Mesenchymal stem cell (in vitro differentiated cells and primary cell): Measurements from ENCODE around the gene SFXN5.

Experiments used
- DNase-seq: peaks from one replicate; pipeline ENCODE4 v3.0.0-alpha.2; 2013
- H2AFZ ChIP-seq: one replicate; pipeline ENCODE4 v1.6.1; 2013; ENCODE audit warnings: low read depth, mild to moderate bottlenecking, control low read depth, inconsistent platforms, low read length, moderate library complexity
- H2AK5ac ChIP-seq: 2 replicates; pipeline ENCODE4 v1.6.1; 2013; ENCODE audit warnings: low read length, moderate library complexity, mild to moderate bottlenecking, inconsistent platforms; ENCODE audit not compliant: severe bottlenecking
- H2BK120ac ChIP-seq: one replicate; pipeline ENCODE4 v1.6.1; 2013; ENCODE audit warnings: low read depth, mild to moderate bottlenecking, inconsistent platforms, low read length, moderate library complexity
- H2BK12ac ChIP-seq, 2 experiments: one replicate each; pipeline ENCODE4 v1.6.1; 2013; ENCODE audit warnings: inconsistent platforms in 2 of 2, low read length in 2 of 2, mild to moderate bottlenecking in 2 of 2, moderate library complexity in 2 of 2, control low read depth in 1 of 2
- H2BK15ac ChIP-seq: one replicate; pipeline ENCODE4 v1.6.1; 2013; ENCODE audit warnings: mild to moderate bottlenecking, low read depth, inconsistent platforms; ENCODE audit not compliant: poor library complexity, severe bottlenecking
- H2BK5ac ChIP-seq: 2 replicates; pipeline ENCODE4 v1.6.1; 2013; ENCODE audit warnings: low read depth, mild to moderate bottlenecking, low read length, control low read depth, inconsistent platforms; ENCODE audit not compliant: poor library complexity, severe bottlenecking
- H3K14ac ChIP-seq, 2 experiments: one replicate each; pipeline ENCODE4 v1.6.1; 2013; ENCODE audit warnings: inconsistent platforms in 2 of 2, low read length in 2 of 2, control low read depth in 1 of 2, mild to moderate bottlenecking in 1 of 2, moderate library complexity in 1 of 2
- H3K18ac ChIP-seq, 2 experiments: one replicate each; pipeline ENCODE4 v1.6.1; 2013; ENCODE audit warnings: inconsistent platforms in 2 of 2, low read length in 2 of 2, control low read depth in 1 of 2, low read depth in 1 of 2, mild to moderate bottlenecking in 1 of 2
- H3K23ac ChIP-seq, 2 experiments: one replicate each; pipeline ENCODE4 v1.6.1; 2013; ENCODE audit warnings: inconsistent platforms in 2 of 2, low read length in 2 of 2, mild to moderate bottlenecking in 2 of 2, moderate library complexity in 2 of 2, control low read depth in 1 of 2
- H3K27ac ChIP-seq: 2 replicates; pipeline ENCODE4 v1.5.1; 2013; ENCODE audit warnings: mild to moderate bottlenecking, moderate library complexity, low read length, control low read depth, inconsistent platforms; ENCODE audit not compliant: poor library complexity, severe bottlenecking
- H3K27me3 ChIP-seq, 2 experiments: 2 replicates each; pipeline versions ENCODE4 v1.6.1 to v1.7.0; 2013; ENCODE audit warnings: low read length in 2 of 2, mild to moderate bottlenecking in 2 of 2, moderate library complexity in 2 of 2, control low read depth in 1 of 2, inconsistent platforms in 1 of 2; ENCODE audit not compliant: control insufficient read depth in 1 of 2, insufficient read depth in 1 of 2
- H3K36me3 ChIP-seq, 2 experiments: 2 replicates each; pipeline versions ENCODE4 v1.6.1 to v1.7.0; 2013; ENCODE audit warnings: low read length in 2 of 2, control low read depth in 1 of 2, inconsistent platforms in 1 of 2, low read depth in 1 of 2, mild to moderate bottlenecking in 1 of 2; ENCODE audit not compliant: insufficient read depth in 2 of 2, control insufficient read depth in 1 of 2
- H3K4ac ChIP-seq, 2 experiments: one replicate each; pipeline ENCODE4 v1.6.1; 2013; ENCODE audit warnings: inconsistent platforms in 2 of 2, low read length in 2 of 2, mild to moderate bottlenecking in 2 of 2, moderate library complexity in 2 of 2, control low read depth in 1 of 2, low read depth in 1 of 2
- H3K4me1 ChIP-seq: 2 replicates; pipeline ENCODE4 v1.6.1; 2013; ENCODE audit warnings: low read depth, low read length, control low read depth; ENCODE audit not compliant: control insufficient read depth, insufficient read depth
- H3K4me2 ChIP-seq: 2 replicates; pipeline ENCODE4 v1.6.1; 2013; ENCODE audit warnings: low read length, mild to moderate bottlenecking, inconsistent platforms; ENCODE audit not compliant: poor library complexity, severe bottlenecking
- H3K4me3 ChIP-seq, 2 experiments: 2 replicates each; pipeline versions ENCODE4 v1.5.1 to v1.7.0; 2013; ENCODE audit warnings: low read length in 2 of 2, mild to moderate bottlenecking in 2 of 2, control low read depth in 1 of 2, low read depth in 1 of 2; ENCODE audit not compliant: insufficient read depth in 1 of 2
- H3K79me1 ChIP-seq: replicated peaks from 2 replicates; pipeline ENCODE4 v1.6.1; 2013; ENCODE audit warnings: mild to moderate bottlenecking, control low read depth, low read length, inconsistent platforms; ENCODE audit not compliant: poor library complexity, severe bottlenecking
- H3K9ac ChIP-seq: 2 replicates; pipeline ENCODE4 v1.7.0; 2013; ENCODE audit warnings: mild to moderate bottlenecking, low read length, moderate library complexity
- H3K9me3 ChIP-seq: 2 replicates; pipeline ENCODE4 v1.7.0; 2013; ENCODE audit warnings: mild to moderate bottlenecking, low read length; ENCODE audit not compliant: control insufficient read depth
- H4K8ac ChIP-seq: one replicate; pipeline ENCODE4 v1.6.1; 2013; ENCODE audit warnings: inconsistent platforms, mild to moderate bottlenecking, low read length, moderate library complexity
- H4K91ac ChIP-seq: one replicate; pipeline ENCODE4 v1.6.1; 2013; ENCODE audit warnings: mild to moderate bottlenecking, low read length, inconsistent platforms
- WGBS: methylation state at CpG from one replicate; pipeline ENCODE4 v1.1.7; 2013; ENCODE audit warnings: mixed read lengths; 5-methylcytosine and 5-hydroxymethylcytosine counted together

The SFXN5 gene

DNA sequence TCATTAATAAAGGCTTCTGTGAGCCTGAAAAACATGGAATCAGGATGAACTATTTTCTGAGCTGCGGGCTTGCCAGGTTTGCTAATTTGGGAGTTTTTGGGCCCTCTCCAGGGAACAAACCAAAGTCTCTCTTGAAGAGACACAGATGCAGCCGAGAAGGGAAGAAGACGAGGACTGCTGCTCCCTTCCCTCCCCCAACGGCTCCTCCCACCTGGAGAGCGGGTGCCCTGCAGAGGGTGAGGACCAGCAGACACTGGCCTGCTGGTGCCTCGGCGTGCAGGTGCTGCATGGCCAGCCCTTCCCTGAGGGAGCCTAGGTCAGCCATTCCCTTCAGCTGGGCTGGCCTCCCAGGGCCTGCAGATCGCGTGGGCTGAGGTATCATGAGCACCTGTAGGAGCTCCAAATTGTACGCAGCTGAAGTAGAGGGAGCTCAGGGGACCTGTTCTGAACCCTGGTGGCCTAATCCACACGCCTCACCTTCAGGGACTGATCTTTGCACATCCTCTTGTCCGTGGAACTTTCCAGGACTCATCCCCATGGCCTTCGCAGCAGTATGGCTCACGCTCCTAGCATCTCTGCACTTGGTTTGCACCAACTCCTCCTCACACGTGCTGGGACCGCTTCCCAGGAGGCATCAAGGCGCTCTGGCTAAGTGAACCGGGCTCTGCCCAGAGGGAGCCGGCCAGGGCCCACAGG, 134.7 kb downstream of the SFXN5 start:
- Histone ChIP-seq H2BK5ac (no peak overlapping the region), H2BK15ac (no peak overlapping the region), H2BK120ac (no peak overlapping the region), H3K4me3 (no peak overlapping the region), H3K27me3 (peaks cover 6 to 53% of the 10 kb centered on the region in 2 experiments), H3K14ac (no peak overlapping the region), H3K18ac (no peak overlapping the region), H3K9me3 (no peaks in the 10 kb centered on the region), H2AFZ (no peak overlapping the region), H3K4me1 (peaks cover 34% of the 10 kb centered on the region), H3K4ac (no peak overlapping the region), H4K8ac (no peak overlapping the region), H3K4me2 (no peak overlapping the region), H2AK5ac (no peak overlapping the region), H4K91ac (no peak overlapping the region), H3K9ac (no peak overlapping the region), H3K79me1 (no peaks in the 10 kb centered on the region), H3K23ac (no peak overlapping the region), H3K36me3 (peaks cover 0 to 3% of the 10 kb centered on the region in 2 experiments), H3K27ac (no peak overlapping the region), H2BK12ac (no peak overlapping the region)
- DNase-seq = no peak
- WGBS = 85% methylated on average over 19 of the region's 19 CpGs

GRCh38 chr2:72935611-72935957, 135.9 kb downstream of the SFXN5 start:
- 91% methylated on average over 2 of the region's 2 CpGs for WGBS
- H3K4ac ChIP-seq = no peak overlapping the region
- no peak overlapping the region for H3K9ac ChIP-seq
- H2AFZ ChIP-seq = no peak overlapping the region
- no peak overlapping the region for H3K14ac ChIP-seq
- H3K18ac ChIP-seq = no peak overlapping the region
- no peak overlapping the region for H4K91ac ChIP-seq
- H3K36me3 ChIP-seq = peaks cover 0 to 3% of the 10 kb centered on the region in 2 experiments
- no peak for DNase-seq
- no peak overlapping the region for H2BK5ac ChIP-seq
- H3K23ac ChIP-seq = no peak overlapping the region
- H4K8ac ChIP-seq = no peak overlapping the region
- H3K9me3 ChIP-seq = no peaks in the 10 kb centered on the region
- peaks cover 31% of the 10 kb centered on the region for H3K4me1 ChIP-seq
- H3K4me3 ChIP-seq = no peak overlapping the region
- H3K27me3 ChIP-seq = peaks cover 6 to 53% of the 10 kb centered on the region in 2 experiments
- H3K27ac ChIP-seq = no peak overlapping the region
- H2BK12ac ChIP-seq = no peak overlapping the region
- no peak overlapping the region for H2BK15ac ChIP-seq
- H2AK5ac ChIP-seq = no peak overlapping the region
- no peak overlapping the region for H3K4me2 ChIP-seq
- no peak overlapping the region for H2BK120ac ChIP-seq
- no peaks in the 10 kb centered on the region for H3K79me1 ChIP-seq

GRCh38 chr2:72934683-72935610, 136.6 kb downstream of the SFXN5 start:
- no peak overlapping the region for H3K14ac ChIP-seq
- no peaks in the 10 kb centered on the region for H3K79me1 ChIP-seq
- H2BK15ac ChIP-seq = no peak overlapping the region
- peaks cover 0 to 3% of the 10 kb centered on the region in 2 experiments for H3K36me3 ChIP-seq
- DNase-seq = no peak
- H2AK5ac ChIP-seq = no peak overlapping the region
- H2BK12ac ChIP-seq = no peak overlapping the region
- no peak overlapping the region for H2BK5ac ChIP-seq
- H3K27me3 ChIP-seq = peaks cover 6 to 56% of the 10 kb centered on the region in 2 experiments
- H3K4me3 ChIP-seq = no peak overlapping the region
- no peak overlapping the region for H2AFZ ChIP-seq
- H3K4ac ChIP-seq = no peak overlapping the region
- no peak overlapping the region for H3K4me2 ChIP-seq
- H3K23ac ChIP-seq = no peak overlapping the region
- H3K18ac ChIP-seq = no peak overlapping the region
- H4K91ac ChIP-seq = no peak overlapping the region
- no peak overlapping the region for H4K8ac ChIP-seq
- whole genome bisulfite sequencing = 79% methylated on average over 14 of the region's 14 CpGs
- no peak overlapping the region for H3K27ac ChIP-seq
- no peak overlapping the region for H3K9ac ChIP-seq
- no peaks in the 10 kb centered on the region for H3K9me3 ChIP-seq
- peaks cover 25% of the 10 kb centered on the region for H3K4me1 ChIP-seq
- no peak overlapping the region for H2BK120ac ChIP-seq

DNA sequence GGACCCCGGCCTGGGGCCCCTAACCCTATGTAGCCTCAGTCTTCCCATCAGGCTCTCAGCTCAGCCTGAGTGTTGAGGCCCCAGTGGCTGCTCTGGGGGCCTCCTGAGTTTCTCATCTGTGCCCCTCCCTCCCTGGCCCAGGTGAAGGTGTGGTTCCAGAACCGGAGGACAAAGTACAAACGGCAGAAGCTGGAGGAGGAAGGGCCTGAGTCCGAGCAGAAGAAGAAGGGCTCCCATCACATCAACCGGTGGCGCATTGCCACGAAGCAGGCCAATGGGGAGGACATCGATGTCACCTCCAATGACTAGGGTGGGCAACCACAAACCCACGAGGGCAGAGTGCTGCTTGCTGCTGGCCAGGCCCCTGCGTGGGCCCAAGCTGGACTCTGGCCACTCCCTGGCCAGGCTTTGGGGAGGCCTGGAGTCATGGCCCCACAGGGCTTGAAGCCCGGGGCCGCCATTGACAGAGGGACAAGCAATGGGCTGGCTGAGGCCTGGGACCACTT, 137.8 kb downstream of the SFXN5 start:
- Histone ChIP-seq H3K27me3 (peaks cover 16 to 68% of the 10 kb centered on the region in 2 experiments), H3K4ac (no peak overlapping the region), H3K18ac (no peak overlapping the region), H3K4me1 (peaks cover 22% of the 10 kb centered on the region), H2AK5ac (no peak overlapping the region), H2BK120ac (no peak overlapping the region), H3K9me3 (no peaks in the 10 kb centered on the region), H4K91ac (no peak overlapping the region), H4K8ac (no peak overlapping the region), H3K27ac (no peak overlapping the region), H2AFZ (no peak overlapping the region), H2BK12ac (no peak overlapping the region), H3K23ac (no peak overlapping the region), H3K4me3 (no peak overlapping the region), H3K79me1 (no peaks in the 10 kb centered on the region), H3K9ac (no peak overlapping the region), H3K36me3 (no peaks in the 10 kb centered on the region), H2BK15ac (no peak overlapping the region), H3K14ac (no peak overlapping the region), H2BK5ac (no peak overlapping the region), H3K4me2 (no peak overlapping the region)
- WGBS = 91% methylated on average over 12 of the region's 12 CpGs
- no peak for DNase-seq
